ENCODE measurements around the gene INVS.

The INVS gene

DNA sequence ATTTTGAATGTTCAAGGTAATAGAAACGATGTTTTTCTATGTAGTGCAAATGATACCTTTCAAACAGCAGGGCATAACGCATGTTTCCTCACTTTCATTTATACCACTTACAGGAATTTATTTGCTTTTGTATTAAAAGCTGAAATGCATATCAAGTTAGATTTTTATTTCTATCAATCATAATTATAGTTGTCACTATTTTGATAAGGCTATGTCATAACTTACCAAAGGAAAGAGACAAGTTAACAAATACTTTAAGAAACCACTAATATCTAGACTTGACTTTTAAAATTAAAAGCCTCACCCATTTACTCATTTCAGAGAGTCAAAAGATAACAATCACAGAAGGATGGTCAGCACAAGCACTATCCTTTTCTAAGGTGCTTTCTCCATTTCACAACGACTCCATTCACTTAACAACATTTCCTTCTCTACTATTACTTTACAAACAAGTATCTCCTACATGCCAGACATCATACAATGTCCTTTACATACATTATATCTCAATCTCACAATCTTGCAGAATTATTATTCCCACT is 12.9 kb upstream of the INVS start:
- H3K4me1 ChIP-seq (ENCODE audit: insufficient read depth, low read length) = peaks cover 5% of the 10 kb centered on the region; the same call in 1 of the 2 replicates
- H3K4me3 ChIP-seq (ENCODE audit: low read depth in 1 of 2, low read length in 2 of 2) = no peak overlapping the region
- DNase-seq (no peak), ATAC-seq (ENCODE audit: insufficient read depth, low read depth) (no peak)
- H3K4me2 ChIP-seq (ENCODE audit: insufficient read depth, low read length) = no peak overlapping the region
- no peak overlapping the region for H2AFZ ChIP-seq (ENCODE audit: low read depth, low read length)
- H3K9me3 ChIP-seq (ENCODE audit: insufficient read depth, low read length, severe bottlenecking) = no peaks in the 10 kb centered on the region
- no peaks in the 10 kb centered on the region for H3K27me3 ChIP-seq (ENCODE audit: insufficient read depth, low read length, poor library complexity)
- H3K36me3 ChIP-seq (ENCODE audit: insufficient read depth, low read length) = no peaks in the 10 kb centered on the region
- no peak overlapping the region for H3K9ac ChIP-seq (ENCODE audit: low read depth, low read length)
- H4K20me1 ChIP-seq (ENCODE audit: insufficient read depth, low read length) = peaks cover 18% of the 10 kb centered on the region; the same call in 1 of the 2 replicates
- no peak overlapping the region for H3K27ac ChIP-seq (ENCODE audit: low read length)
- TF ChIP-seq, protein P1, sequence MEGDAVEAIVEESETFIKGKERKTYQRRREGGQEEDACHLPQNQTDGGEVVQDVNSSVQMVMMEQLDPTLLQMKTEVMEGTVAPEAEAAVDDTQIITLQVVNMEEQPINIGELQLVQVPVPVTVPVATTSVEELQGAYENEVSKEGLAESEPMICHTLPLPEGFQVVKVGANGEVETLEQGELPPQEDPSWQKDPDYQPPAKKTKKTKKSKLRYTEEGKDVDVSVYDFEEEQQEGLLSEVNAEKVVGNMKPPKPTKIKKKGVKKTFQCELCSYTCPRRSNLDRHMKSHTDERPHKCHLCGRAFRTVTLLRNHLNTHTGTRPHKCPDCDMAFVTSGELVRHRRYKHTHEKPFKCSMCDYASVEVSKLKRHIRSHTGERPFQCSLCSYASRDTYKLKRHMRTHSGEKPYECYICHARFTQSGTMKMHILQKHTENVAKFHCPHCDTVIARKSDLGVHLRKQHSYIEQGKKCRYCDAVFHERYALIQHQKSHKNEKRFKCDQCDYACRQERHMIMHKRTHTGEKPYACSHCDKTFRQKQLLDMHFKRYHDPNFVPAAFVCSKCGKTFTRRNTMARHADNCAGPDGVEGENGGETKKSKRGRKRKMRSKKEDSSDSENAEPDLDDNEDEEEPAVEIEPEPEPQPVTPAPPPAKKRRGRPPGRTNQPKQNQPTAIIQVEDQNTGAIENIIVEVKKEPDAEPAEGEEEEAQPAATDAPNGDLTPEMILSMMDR (IDR thresholded peaks at IDR 0.05; ENCODE audit: borderline replicate concordance, extremely low read depth, low read length, poor library complexity, severe bottlenecking) = no peak
- TF ChIP-seq EZH2 (IDR thresholded peaks at IDR 0.05; ENCODE audit: borderline replicate concordance, low read depth, low read length, severe bottlenecking) = no peak
- H3K79me2 ChIP-seq (ENCODE audit: insufficient read depth, low read length) = peaks cover 81% of the 10 kb centered on the region

DNA sequence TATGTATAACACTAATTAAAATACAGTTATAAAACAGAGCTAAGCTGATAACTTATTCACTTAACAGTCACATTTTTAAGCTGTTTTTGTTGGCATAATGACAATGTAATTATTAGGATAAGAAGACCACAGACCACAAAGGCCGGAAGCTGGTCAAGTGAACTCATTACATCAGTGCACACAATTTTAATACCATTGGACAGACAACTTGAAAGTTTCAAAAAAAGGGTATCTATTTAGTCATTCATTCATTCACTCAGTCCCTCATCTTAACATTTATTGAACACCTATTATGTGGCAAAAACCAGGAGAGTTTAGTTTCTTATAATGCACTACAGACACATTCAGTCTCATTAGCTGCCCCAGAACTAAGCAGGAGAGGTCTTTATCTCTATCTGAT is 11.8 kb upstream of the INVS start:
- H3K27ac ChIP-seq (ENCODE audit: low read length) = no peak overlapping the region
- H3K9ac ChIP-seq (ENCODE audit: low read depth, low read length) = no peak overlapping the region
- H3K27me3 ChIP-seq (ENCODE audit: insufficient read depth, low read length, poor library complexity) = no peaks in the 10 kb centered on the region
- H3K4me1 ChIP-seq (ENCODE audit: insufficient read depth, low read length) = peaks cover 5% of the 10 kb centered on the region; the same call in 1 of the 2 replicates
- DNase-seq = no peak
- peaks cover 84% of the 10 kb centered on the region for H3K79me2 ChIP-seq (ENCODE audit: insufficient read depth, low read length)
- TF ChIP-seq, protein P1 (IDR thresholded peaks at IDR 0.05; ENCODE audit: borderline replicate concordance, extremely low read depth, low read length, poor library complexity, severe bottlenecking) = no peak
- no peak for TF ChIP-seq EZH2 (IDR thresholded peaks at IDR 0.05; ENCODE audit: borderline replicate concordance, low read depth, low read length, severe bottlenecking)
- H3K4me3 ChIP-seq (ENCODE audit: low read depth in 1 of 2, low read length in 2 of 2) = no peak overlapping the region
- H2AFZ ChIP-seq (ENCODE audit: low read depth, low read length) = no peak overlapping the region
- no peaks in the 10 kb centered on the region for H3K9me3 ChIP-seq (ENCODE audit: insufficient read depth, low read length, severe bottlenecking)
- peaks cover 19% of the 10 kb centered on the region; the same call in 1 of the 2 replicates for H4K20me1 ChIP-seq (ENCODE audit: insufficient read depth, low read length)
- H3K36me3 ChIP-seq (ENCODE audit: insufficient read depth, low read length) = no peaks in the 10 kb centered on the region
- H3K4me2 ChIP-seq (ENCODE audit: insufficient read depth, low read length) = no peak overlapping the region
- ATAC-seq (ENCODE audit: insufficient read depth, low read depth) = no peak

DNA sequence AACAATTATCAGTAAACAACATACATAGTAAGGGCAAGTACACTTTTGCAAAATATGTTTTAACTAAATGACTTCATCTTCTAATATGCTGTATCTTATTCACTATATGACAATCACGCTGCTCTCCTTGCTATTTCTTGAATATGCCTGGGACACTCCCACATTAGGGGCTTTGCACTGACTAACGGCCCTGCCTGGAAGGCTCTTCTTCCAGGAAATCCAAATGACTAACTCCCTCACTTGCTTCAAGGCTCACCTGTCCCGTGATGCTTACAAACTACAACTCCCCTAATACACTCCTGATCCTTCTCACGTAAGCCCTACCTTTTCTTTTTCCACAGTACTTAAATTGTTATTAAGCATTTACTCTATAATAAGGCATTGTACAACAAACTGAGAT is 10.8 kb upstream of the INVS start:
- no peak overlapping the region for H3K4me2 ChIP-seq (ENCODE audit: insufficient read depth, low read length)
- no peak overlapping the region for H3K27ac ChIP-seq (ENCODE audit: low read length)
- no peak overlapping the region for H3K9ac ChIP-seq (ENCODE audit: low read depth, low read length)
- DNase-seq = no peak
- no peak for TF ChIP-seq EZH2 (IDR thresholded peaks at IDR 0.05; ENCODE audit: borderline replicate concordance, low read depth, low read length, severe bottlenecking)
- TF ChIP-seq, protein P1 (IDR thresholded peaks at IDR 0.05; ENCODE audit: borderline replicate concordance, extremely low read depth, low read length, poor library complexity, severe bottlenecking) = no peak
- no peak overlapping the region for H2AFZ ChIP-seq (ENCODE audit: low read depth, low read length)
- no peak for ATAC-seq (ENCODE audit: insufficient read depth, low read depth)
- no peaks in the 10 kb centered on the region for H3K36me3 ChIP-seq (ENCODE audit: insufficient read depth, low read length)
- H3K4me1 ChIP-seq (ENCODE audit: insufficient read depth, low read length) = peaks cover 5% of the 10 kb centered on the region; the same call in 1 of the 2 replicates
- peaks cover 15% of the 10 kb centered on the region; the same call in 1 of the 2 replicates for H4K20me1 ChIP-seq (ENCODE audit: insufficient read depth, low read length)
- no peaks in the 10 kb centered on the region for H3K27me3 ChIP-seq (ENCODE audit: insufficient read depth, low read length, poor library complexity)
- H3K9me3 ChIP-seq (ENCODE audit: insufficient read depth, low read length, severe bottlenecking) = no peaks in the 10 kb centered on the region
- H3K79me2 ChIP-seq (ENCODE audit: insufficient read depth, low read length) = peaks cover 84% of the 10 kb centered on the region
- H3K4me3 ChIP-seq (ENCODE audit: low read depth in 1 of 2, low read length in 2 of 2) = no peak overlapping the region
